Heart left ventricle (tissue), 13 donors: ENCODE data around the gene KLHL42.

Experiments used
- POLR2A ChIP-seq, 2 donors: fragments of 450-650 bp; IDR thresholded peaks; one replicate each; pipeline ENCODE4 v1.6.1; 2017; ENCODE audit warnings: antibody characterized with exemption in 2 of 2, mild to moderate bottlenecking in 2 of 2, moderate library complexity in 2 of 2
- TF ChIP-seq, protein P1 (sequence below), 12 donors: fragments of 200-600 bp; sonication (generic) in 4 of 12; IDR thresholded peaks; one replicate each; pipeline versions ENCODE4 v1.5.0 to v1.8.0; 2018 to 2022; ENCODE audit warnings: antibody characterized with exemption in 12 of 12, mild to moderate bottlenecking in 5 of 12
- donor health status: ischemic (EF 13 %, LVEDD 7.1; RV severe dilation, severe dysfunction).
- donor health status: DM: no; HTN: yes; CAD: no.
- donor health status: DM: no; HTN: no; CAD: no.
- donor health status: ischemic (EF 25% LVEDD 6.9; RV normal size, moderate dysfunction).
- donor health status: ischemic (EF 25% LVEDD 5.7; RV mildly dilated, moderate dysfunction).
- donor health status: ischemic (EF 35%, LVEDD 5.7; RV mildly dilated, moderate dysfunction).
- donor health status: nonischemic (EF 11% LVEDD 7.7; RV severe dilation, severe dysfunction).
- donor health status: DM: yes; HTN: yes; CAD: no.
- donor health status: PGD.
- donor health status: ischemic (EF 29% LVEDD 5.4; RV normal size, mild dysfunction).
- donor health status: nonischemic (EF 23%, LVEDD 6.1; RV moderate dilation, normal function).

DNA sequence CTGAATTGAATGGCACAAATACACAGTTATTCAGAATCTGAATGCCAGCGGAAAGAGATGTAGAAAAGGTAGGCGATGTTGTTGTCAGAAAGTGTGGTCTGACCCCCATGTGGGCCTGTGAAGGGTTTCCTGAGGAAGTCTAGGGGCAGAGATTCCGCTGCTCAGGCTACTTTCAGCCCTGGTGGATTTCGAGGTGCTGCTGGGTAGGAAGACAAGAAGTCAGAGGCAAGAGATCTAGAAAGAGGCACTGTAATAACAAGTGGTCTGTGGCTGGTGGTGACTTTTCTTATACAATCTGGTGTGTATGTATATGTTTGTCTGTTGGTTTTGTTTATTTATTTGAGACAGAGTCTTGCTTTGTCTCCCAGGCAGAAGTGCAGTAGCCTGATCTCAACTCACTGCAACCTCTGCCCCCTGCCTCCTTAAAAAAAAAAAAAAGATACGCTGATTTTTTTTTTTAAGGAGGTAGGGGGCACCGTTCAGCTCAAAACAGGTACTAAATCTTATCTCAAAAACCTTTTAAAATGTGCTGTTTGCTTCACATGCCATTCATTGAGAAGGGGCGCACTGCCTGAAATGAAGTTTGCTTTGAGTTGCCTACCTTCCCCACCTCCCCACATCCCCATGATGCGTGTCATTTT, 27.1 kb downstream of the KLHL42 start:
- TF ChIP-seq, protein P1, sequence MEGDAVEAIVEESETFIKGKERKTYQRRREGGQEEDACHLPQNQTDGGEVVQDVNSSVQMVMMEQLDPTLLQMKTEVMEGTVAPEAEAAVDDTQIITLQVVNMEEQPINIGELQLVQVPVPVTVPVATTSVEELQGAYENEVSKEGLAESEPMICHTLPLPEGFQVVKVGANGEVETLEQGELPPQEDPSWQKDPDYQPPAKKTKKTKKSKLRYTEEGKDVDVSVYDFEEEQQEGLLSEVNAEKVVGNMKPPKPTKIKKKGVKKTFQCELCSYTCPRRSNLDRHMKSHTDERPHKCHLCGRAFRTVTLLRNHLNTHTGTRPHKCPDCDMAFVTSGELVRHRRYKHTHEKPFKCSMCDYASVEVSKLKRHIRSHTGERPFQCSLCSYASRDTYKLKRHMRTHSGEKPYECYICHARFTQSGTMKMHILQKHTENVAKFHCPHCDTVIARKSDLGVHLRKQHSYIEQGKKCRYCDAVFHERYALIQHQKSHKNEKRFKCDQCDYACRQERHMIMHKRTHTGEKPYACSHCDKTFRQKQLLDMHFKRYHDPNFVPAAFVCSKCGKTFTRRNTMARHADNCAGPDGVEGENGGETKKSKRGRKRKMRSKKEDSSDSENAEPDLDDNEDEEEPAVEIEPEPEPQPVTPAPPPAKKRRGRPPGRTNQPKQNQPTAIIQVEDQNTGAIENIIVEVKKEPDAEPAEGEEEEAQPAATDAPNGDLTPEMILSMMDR (IDR thresholded peaks at IDR 0.05), result no peak
- no peak for TF ChIP-seq POLR2A (IDR thresholded peaks at IDR 0.05)
